B cell (primary cell): ENCODE results near the gene C4orf33. TPM values are rescaled to one million over a fixed set of nuclear protein-coding genes. Genes with fewer than 3 reads are reported as not detected.

ENCODE experiments used
- ATAC-seq: fragments of 200-7000 bp; cut with Tn5 transposase; one replicate; pipeline ENCODE4 v1.10.0; 2021; ENCODE audit warnings: low read depth, mild to moderate bottlenecking, moderate number of reproducible peaks, moderate library complexity
- CTCF ChIA-PET: fragments of 350-600 bp; sonication (Branson Sonifier 250); formaldehyde crosslinking; loops from one replicate; lab custom pipeline; 2021; ENCODE audit warnings: antibody characterized with exemption, inconsistent platforms; lab: Charles Lee
- POLR2A ChIA-PET: fragments of 350-600 bp; sonication (Branson Sonifier 250); formaldehyde crosslinking; loops from one replicate; lab custom pipeline; 2021; ENCODE audit warnings: antibody characterized with exemption; lab: Charles Lee
- DNase-seq: peaks from one replicate; pipeline ENCODE4 v3.0.0; 2013
- H2AFZ ChIP-seq: 2 replicates; pipeline ENCODE4 v1.6.1; 2012; ENCODE audit warnings: mild to moderate bottlenecking, low read depth, low read length; ENCODE audit not compliant: insufficient read depth, poor library complexity, severe bottlenecking
- H3K27ac ChIP-seq, 2 donors: 1 replicate in 1 of 2; 2 replicates in 1 of 2; pipeline ENCODE4 v1.5.1; 2012 to 2013; ENCODE audit warnings: low read length in 2 of 2, mild to moderate bottlenecking in 2 of 2, moderate library complexity in 1 of 2
- H3K27me3 ChIP-seq, 4 experiments: fragments of 200-600 bp in 1 of 4; sonication (generic) in 1 of 4; replicated peaks in 1 of 4; 1 replicate in 2 of 4; 2 replicates in 2 of 4; pipeline versions ENCODE4 v1.6.1 to v1.7.0; 2013 to 2016; ENCODE audit warnings: low read length in 3 of 4, mild to moderate bottlenecking in 2 of 4, mixed read lengths in 1 of 4, moderate library complexity in 1 of 4; ENCODE audit not compliant: insufficient read depth in 4 of 4, control insufficient read depth in 3 of 4; ENCODE audit errors: control extremely low read depth in 1 of 4
- H3K36me3 ChIP-seq, 2 experiments: replicated peaks in 1 of 2; 1 replicate in 1 of 2; 2 replicates in 1 of 2; pipeline versions ENCODE4 v1.6.1 to v1.7.1; 2013; ENCODE audit warnings: low read length in 1 of 2; ENCODE audit not compliant: insufficient read depth in 2 of 2, control insufficient read depth in 1 of 2; ENCODE audit errors: control extremely low read depth in 1 of 2, extremely low read depth in 1 of 2
- H3K4me1 ChIP-seq, 2 donors: fragments of 200-600 bp in 1 of 2; sonication (generic) in 1 of 2; 1 replicate in 1 of 2; 2 replicates in 1 of 2; pipeline versions ENCODE4 v1.5.1 to v1.6.1; 2013 to 2017; ENCODE audit warnings: low read length in 2 of 2; ENCODE audit not compliant: control insufficient read depth in 2 of 2, insufficient read depth in 2 of 2
- H3K4me2 ChIP-seq: replicated peaks from 2 replicates; pipeline ENCODE3; 2012; ENCODE audit warnings: mild to moderate bottlenecking, low read depth, low read length; ENCODE audit not compliant: poor library complexity, severe bottlenecking
- H3K4me3 ChIP-seq, 5 experiments: fragments of 200-600 bp in 1 of 5; sonication (generic) in 1 of 5; 1 replicate in 3 of 5; 2 replicates in 2 of 5; pipeline versions ENCODE4 v1.5.1 to v1.7.0; 2011 to 2016; ENCODE audit warnings: low read length in 4 of 5, mild to moderate bottlenecking in 4 of 5, low read depth in 2 of 5, control low read depth in 1 of 5, moderate library complexity in 1 of 5; ENCODE audit not compliant: insufficient read depth in 1 of 5; ENCODE audit errors: control extremely low read depth in 1 of 5, extremely low read depth in 1 of 5
- H3K79me2 ChIP-seq: fragments of 200-600 bp; sonication (generic); one replicate; pipeline ENCODE4 v1.6.0; 2016; ENCODE audit warnings: low read length; ENCODE audit not compliant: control insufficient read depth, insufficient read depth
- H3K9ac ChIP-seq: fragments of 200-600 bp; sonication (generic); 2 replicates; pipeline ENCODE4 v1.6.1; 2017; ENCODE audit warnings: mild to moderate bottlenecking, low read length, moderate library complexity
- H3K9me3 ChIP-seq, 3 donors: one replicate each; pipeline versions ENCODE4 v1.6.1 to v1.7.1; 2013; ENCODE audit warnings: low read length in 2 of 3; ENCODE audit not compliant: control insufficient read depth in 2 of 3, insufficient read depth in 1 of 3; ENCODE audit errors: control extremely low read depth in 1 of 3
- H4K20me1 ChIP-seq: 2 replicates; pipeline ENCODE4 v1.6.0; 2012; ENCODE audit warnings: mild to moderate bottlenecking, low read length; ENCODE audit not compliant: insufficient read depth, control insufficient read depth, poor library complexity, severe bottlenecking
- H3K27ac Mint-ChIP-seq: one replicate; pipeline ENCODE4 v1.8.0; 2021; ENCODE audit warnings: mixed read lengths
- H3K27me3 Mint-ChIP-seq: one replicate; pipeline ENCODE4 v1.8.0; 2021; ENCODE audit warnings: mixed read lengths
- H3K4me1 Mint-ChIP-seq: one replicate; pipeline ENCODE4 v1.8.0; 2021; ENCODE audit warnings: mixed read lengths
- H3K4me3 Mint-ChIP-seq: one replicate; pipeline ENCODE4 v1.8.0; 2021; ENCODE audit warnings: mixed read lengths
- H3K9me3 Mint-ChIP-seq: one replicate; pipeline ENCODE4 v1.8.0; 2022; ENCODE audit warnings: mixed read lengths; ENCODE audit not compliant: insufficient read depth
- EZH2 ChIP-seq: IDR thresholded peaks from 2 replicates; pipeline ENCODE4 v1.6.1; 2012; ENCODE audit warnings: borderline replicate concordance, low read depth, mild to moderate bottlenecking, moderate library complexity, low read length; ENCODE audit not compliant: insufficient read depth, poor library complexity, severe bottlenecking
- WGBS: methylation state at CpG from one replicate; pipeline ENCODE4 v1.1.5; 2013; ENCODE audit warnings: missing lambda C conversion rate; ENCODE audit not compliant: insufficient coverage; 5-methylcytosine and 5-hydroxymethylcytosine counted together
- intact Hi-C: fragments of 100-400 bp; cut with micrococcal nuclease; formaldehyde crosslinking; loops from one replicate; pipeline ENCODE4 v1.10.0; 2022
- polyA plus RNA-seq: library from polyadenylated mRNA; depleted of rRNA; stranded (reverse); fragments of >200 nt; gene quantifications from 2 replicates; pipeline ENCODE4 v1.2.3, GENCODE V29; 2012
- total RNA-seq, 2 donors: library from RNA; stranded (reverse); fragments of 120-200 nt in 1 of 2; gene quantifications; 1 replicate in 1 of 2; 2 replicates in 1 of 2; pipeline versions ENCODE4 v1.2.3 to v1.2.4, GENCODE V29; 2013 to 2022
- TF ChIP-seq, protein P1 (sequence below): fragments of 200-600 bp; IDR thresholded peaks from one replicate; pipeline ENCODE4 v1.8.0; 2022; ENCODE audit warnings: antibody characterized with exemption, mild to moderate bottlenecking

C4orf33 gene
- total and polyA plus RNA-seq, 2 donors (not counting 1 experiment from before 2014, with no cell fraction given), result 9.0 to 9.5 TPM

DNA sequence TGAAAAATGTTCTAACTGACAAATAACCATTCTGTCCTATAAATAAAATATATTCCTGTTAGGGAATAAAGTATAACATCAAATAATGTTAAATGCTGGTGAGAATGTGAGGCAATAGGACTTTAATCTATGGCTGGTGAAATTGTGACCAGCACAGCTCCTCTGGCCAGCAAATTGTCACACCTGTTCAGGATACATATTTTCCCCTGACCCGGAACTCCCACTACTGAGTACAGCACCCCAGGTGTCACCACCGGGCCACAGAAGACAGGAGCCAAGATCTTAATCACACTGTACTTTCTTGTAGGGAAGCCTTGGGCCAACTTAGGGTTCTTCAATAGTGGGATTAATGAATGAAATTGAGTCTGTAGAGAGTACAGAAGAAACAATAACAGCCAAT is 33.2 kb downstream of the C4orf33 start:
- Histone ChIP-seq H3K4me3 (no peak overlapping the region), H4K20me1 (no peaks in the 10 kb centered on the region), H3K4me2 (no peak overlapping the region), H3K36me3 (no peaks in the 10 kb centered on the region), H3K9me3 (peaks cover 0 to 11% (median 3%) of the 10 kb centered on the region in 3 donors), H3K4me1 (no peaks in the 10 kb centered on the region), H2AFZ (no peak overlapping the region), H3K27me3 (no peaks in the 10 kb centered on the region), H3K27ac (no peak overlapping the region), H3K79me2 (no peaks in the 10 kb centered on the region), H3K9ac (no peak overlapping the region)
- no peak for DNase-seq
- TF ChIP-seq, protein P1, sequence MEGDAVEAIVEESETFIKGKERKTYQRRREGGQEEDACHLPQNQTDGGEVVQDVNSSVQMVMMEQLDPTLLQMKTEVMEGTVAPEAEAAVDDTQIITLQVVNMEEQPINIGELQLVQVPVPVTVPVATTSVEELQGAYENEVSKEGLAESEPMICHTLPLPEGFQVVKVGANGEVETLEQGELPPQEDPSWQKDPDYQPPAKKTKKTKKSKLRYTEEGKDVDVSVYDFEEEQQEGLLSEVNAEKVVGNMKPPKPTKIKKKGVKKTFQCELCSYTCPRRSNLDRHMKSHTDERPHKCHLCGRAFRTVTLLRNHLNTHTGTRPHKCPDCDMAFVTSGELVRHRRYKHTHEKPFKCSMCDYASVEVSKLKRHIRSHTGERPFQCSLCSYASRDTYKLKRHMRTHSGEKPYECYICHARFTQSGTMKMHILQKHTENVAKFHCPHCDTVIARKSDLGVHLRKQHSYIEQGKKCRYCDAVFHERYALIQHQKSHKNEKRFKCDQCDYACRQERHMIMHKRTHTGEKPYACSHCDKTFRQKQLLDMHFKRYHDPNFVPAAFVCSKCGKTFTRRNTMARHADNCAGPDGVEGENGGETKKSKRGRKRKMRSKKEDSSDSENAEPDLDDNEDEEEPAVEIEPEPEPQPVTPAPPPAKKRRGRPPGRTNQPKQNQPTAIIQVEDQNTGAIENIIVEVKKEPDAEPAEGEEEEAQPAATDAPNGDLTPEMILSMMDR, result no peak
- TF ChIP-seq EZH2, result no peak
- Mint-ChIP-seq H3K27me3 (no peaks in the 10 kb centered on the region), H3K9me3 (no peaks in the 10 kb centered on the region), H3K4me3 (no peak overlapping the region), H3K4me1 (no peaks in the 10 kb centered on the region), H3K27ac (no peak overlapping the region)
- CTCF ChIA-PET, result no interaction called here
- POLR2A ChIA-PET, result no interaction called here
- no peak for ATAC-seq
- intact Hi-C loops, result no loop called here
- WGBS, result 88% methylated on average over 1 of the region's 2 CpGs

DNA sequence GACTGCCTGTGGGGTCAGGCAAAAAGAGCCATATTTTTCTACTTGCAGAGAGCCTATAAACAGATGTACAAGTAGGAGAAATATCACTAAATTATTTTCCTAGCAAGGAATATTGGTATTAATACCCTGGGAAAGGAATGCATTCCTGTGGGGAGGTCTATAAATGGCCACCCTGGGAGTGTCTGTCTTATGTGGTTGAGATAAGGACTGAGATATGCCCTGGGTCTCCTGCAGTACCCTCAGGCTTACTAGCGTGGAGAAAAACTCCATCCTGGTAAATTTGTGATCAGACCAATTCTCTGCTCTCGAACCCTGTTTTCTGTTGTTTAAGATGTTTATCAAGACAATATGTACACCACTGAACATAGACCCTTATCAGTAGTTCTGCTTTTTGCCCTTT is 35.4 kb downstream of the C4orf33 start:
- ChIA-PET CTCF (no interaction called here), POLR2A (no interaction called here)
- H2AFZ ChIP-seq, result no peak overlapping the region
- DNase-seq (no peak), ATAC-seq (no peak)
- H3K36me3 ChIP-seq, result no peaks in the 10 kb centered on the region
- Mint-ChIP-seq H3K4me3 (no peak overlapping the region), H3K4me1 (no peaks in the 10 kb centered on the region), H3K9me3 (no peaks in the 10 kb centered on the region), H3K27ac (no peak overlapping the region), H3K27me3 (no peaks in the 10 kb centered on the region)
- no peaks in the 10 kb centered on the region for H3K4me1 ChIP-seq
- no peak overlapping the region for H3K9ac ChIP-seq
- peaks cover 0 to 11% (median 3%) of the 10 kb centered on the region in 3 donors for H3K9me3 ChIP-seq
- peaks cover 0 to 3% (median 0%) of the 10 kb centered on the region in 4 experiments for H3K27me3 ChIP-seq
- TF ChIP-seq EZH2, result no peak
- TF ChIP-seq, protein P1, result no peak
- 83% methylated on average over 1 of the region's 2 CpGs for WGBS
- H3K27ac ChIP-seq, result no peak overlapping the region
- H4K20me1 ChIP-seq, result no peaks in the 10 kb centered on the region
- H3K4me2 ChIP-seq, result no peak overlapping the region
- no peak overlapping the region for H3K4me3 ChIP-seq
- intact Hi-C loops, result no loop called here
- H3K79me2 ChIP-seq, result no peaks in the 10 kb centered on the region
